Measurements from ENCODE around the gene TRIO. TPM values are rescaled to one million over a fixed set of nuclear protein-coding genes. Genes with fewer than 3 reads are reported as not detected.

TRIO gene
- total and polyA plus RNA-seq, 10 of the 15 experiments (the other 5 are each of a cell fraction or from before 2014, with no cell fraction given) = 5.1 to 96.4 (median 44.6) TPM

DNA sequence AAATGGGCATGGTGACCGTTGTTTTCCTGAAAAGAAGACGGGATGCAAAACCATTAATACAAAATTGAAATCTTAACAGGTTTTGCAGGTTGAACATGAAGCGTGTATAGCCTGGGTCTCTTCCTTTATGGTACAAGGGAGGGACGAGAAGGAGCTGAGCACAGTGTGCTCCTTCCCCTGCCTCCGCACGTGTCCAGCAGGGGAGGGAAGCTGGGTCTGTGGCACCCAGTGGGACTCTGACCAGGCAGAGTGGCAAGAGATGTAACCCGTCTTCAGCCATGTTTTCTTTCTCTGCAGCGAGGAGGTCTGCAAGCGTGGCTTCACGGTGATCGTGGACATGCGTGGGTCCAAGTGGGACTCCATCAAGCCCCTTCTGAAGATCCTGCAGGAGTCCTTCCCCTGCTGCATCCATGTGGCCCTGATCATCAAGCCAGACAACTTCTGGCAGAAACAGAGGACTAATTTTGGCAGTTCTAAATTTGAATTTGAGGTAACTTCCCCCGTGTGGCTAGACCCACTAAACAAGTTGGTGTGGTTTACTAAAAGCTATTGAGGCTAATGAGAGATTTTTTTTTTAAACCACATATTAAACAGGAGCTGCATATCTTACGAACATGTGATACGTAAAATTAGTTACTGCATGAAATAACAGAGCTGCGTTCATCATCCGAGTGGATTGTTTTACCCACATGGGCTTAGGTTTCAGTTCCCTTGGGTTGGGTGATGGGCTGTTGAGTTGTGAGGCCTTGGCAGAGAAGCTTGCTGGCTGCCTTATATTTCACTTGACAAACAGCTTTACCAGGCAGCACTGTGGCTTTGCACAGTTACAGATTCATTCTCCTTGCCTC is 143.7 kb downstream of the TRIO start (continued):
- TF ChIP-seq ZNF217 (IDR thresholded peaks at IDR 0.05) (peak; percentile 82), BMI1 (IDR thresholded peaks at IDR 0.05; ENCODE audit: borderline replicate concordance) (peak; percentile 56; the same call in 1 of the 2 replicates), IRF4 (IDR thresholded peaks at IDR 0.05; ENCODE audit: low read depth, low read length) (peak; percentile 66; the same call in 1 of the 2 replicates), ATF7 (IDR thresholded peaks at IDR 0.05; ENCODE audit: low read depth) (peak; percentile 86), CBX5 (IDR thresholded peaks at IDR 0.05; ENCODE audit: low read depth) (0 out of 2 replicates have a peak, but pooled peaks have one; percentile 23), ASH2L (IDR thresholded peaks at IDR 0.05; ENCODE audit: borderline replicate concordance, low read depth) (no peak), POLR2AphosphoS5 (IDR thresholded peaks at IDR 0.05; ENCODE audit: low read length) (no peak), IKZF2 (IDR thresholded peaks at IDR 0.05) (peak; percentile 79 to 83; a peak in 2 of 4 replicates), MEF2B (IDR thresholded peaks at IDR 0.05; ENCODE audit: partially characterized antibody, poor library complexity, severe bottlenecking) (peak; percentile 95), WRNIP1 (IDR thresholded peaks at IDR 0.05; ENCODE audit: borderline replicate concordance, low read depth, low read length) (no peak), SUPT20H (IDR thresholded peaks at IDR 0.05; ENCODE audit: borderline replicate concordance, control insufficient read depth, low read depth, low read length) (no peak), HCFC1 (IDR thresholded peaks at IDR 0.05; ENCODE audit: low read length) (no peak), NRF1 (conservative IDR thresholded peaks at IDR 0.05; ENCODE audit: low read depth, low read length) (no peak), CREB1 (IDR thresholded peaks at IDR 0.05; ENCODE audit: low read depth) (no peak), SPI1 (IDR thresholded peaks at IDR 0.05; ENCODE audit: borderline replicate concordance, insufficient read depth, low read depth, low read length) (peak; percentile 96), ZNF384 (IDR thresholded peaks at IDR 0.05; ENCODE audit: borderline replicate concordance, low read depth, low read length) (peak; percentile 92), EZH2 (IDR thresholded peaks at IDR 0.05; ENCODE audit: borderline replicate concordance, control insufficient read depth, low read depth, low read length) (no peak), MTA2 (IDR thresholded peaks at IDR 0.05; ENCODE audit: low read depth) (peak; percentile 98), SP1 (IDR thresholded peaks at IDR 0.05; ENCODE audit: low read depth, low read length) (peak; percentile 33)
- TF ChIP-seq, protein P1, sequence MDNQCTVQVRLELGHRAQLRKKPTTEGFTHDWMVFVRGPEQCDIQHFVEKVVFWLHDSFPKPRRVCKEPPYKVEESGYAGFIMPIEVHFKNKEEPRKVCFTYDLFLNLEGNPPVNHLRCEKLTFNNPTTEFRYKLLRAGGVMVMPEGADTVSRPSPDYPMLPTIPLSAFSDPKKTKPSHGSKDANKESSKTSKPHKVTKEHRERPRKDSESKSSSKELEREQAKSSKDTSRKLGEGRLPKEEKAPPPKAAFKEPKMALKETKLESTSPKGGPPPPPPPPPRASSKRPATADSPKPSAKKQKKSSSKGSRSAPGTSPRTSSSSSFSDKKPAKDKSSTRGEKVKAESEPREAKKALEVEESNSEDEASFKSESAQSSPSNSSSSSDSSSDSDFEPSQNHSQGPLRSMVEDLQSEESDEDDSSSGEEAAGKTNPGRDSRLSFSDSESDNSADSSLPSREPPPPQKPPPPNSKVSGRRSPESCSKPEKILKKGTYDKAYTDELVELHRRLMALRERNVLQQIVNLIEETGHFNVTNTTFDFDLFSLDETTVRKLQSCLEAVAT (IDR thresholded peaks at IDR 0.05) = peak; percentile 90
- TF ChIP-seq, protein P2, sequence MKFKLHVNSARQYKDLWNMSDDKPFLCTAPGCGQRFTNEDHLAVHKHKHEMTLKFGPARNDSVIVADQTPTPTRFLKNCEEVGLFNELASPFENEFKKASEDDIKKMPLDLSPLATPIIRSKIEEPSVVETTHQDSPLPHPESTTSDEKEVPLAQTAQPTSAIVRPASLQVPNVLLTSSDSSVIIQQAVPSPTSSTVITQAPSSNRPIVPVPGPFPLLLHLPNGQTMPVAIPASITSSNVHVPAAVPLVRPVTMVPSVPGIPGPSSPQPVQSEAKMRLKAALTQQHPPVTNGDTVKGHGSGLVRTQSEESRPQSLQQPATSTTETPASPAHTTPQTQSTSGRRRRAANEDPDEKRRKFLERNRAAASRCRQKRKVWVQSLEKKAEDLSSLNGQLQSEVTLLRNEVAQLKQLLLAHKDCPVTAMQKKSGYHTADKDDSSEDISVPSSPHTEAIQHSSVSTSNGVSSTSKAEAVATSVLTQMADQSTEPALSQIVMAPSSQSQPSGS (IDR thresholded peaks at IDR 0.05; ENCODE audit: low read length) = peak; percentile 73; the same call in 1 of the 2 replicates
- TF ChIP-seq, protein P3, sequence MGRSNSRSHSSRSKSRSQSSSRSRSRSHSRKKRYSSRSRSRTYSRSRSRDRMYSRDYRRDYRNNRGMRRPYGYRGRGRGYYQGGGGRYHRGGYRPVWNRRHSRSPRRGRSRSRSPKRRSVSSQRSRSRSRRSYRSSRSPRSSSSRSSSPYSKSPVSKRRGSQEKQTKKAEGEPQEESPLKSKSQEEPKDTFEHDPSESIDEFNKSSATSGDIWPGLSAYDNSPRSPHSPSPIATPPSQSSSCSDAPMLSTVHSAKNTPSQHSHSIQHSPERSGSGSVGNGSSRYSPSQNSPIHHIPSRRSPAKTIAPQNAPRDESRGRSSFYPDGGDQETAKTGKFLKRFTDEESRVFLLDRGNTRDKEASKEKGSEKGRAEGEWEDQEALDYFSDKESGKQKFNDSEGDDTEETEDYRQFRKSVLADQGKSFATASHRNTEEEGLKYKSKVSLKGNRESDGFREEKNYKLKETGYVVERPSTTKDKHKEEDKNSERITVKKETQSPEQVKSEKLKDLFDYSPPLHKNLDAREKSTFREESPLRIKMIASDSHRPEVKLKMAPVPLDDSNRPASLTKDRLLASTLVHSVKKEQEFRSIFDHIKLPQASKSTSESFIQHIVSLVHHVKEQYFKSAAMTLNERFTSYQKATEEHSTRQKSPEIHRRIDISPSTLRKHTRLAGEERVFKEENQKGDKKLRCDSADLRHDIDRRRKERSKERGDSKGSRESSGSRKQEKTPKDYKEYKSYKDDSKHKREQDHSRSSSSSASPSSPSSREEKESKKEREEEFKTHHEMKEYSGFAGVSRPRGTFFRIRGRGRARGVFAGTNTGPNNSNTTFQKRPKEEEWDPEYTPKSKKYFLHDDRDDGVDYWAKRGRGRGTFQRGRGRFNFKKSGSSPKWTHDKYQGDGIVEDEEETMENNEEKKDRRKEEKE (IDR thresholded peaks at IDR 0.05) = no peak
- TF ChIP-seq, protein P4, sequence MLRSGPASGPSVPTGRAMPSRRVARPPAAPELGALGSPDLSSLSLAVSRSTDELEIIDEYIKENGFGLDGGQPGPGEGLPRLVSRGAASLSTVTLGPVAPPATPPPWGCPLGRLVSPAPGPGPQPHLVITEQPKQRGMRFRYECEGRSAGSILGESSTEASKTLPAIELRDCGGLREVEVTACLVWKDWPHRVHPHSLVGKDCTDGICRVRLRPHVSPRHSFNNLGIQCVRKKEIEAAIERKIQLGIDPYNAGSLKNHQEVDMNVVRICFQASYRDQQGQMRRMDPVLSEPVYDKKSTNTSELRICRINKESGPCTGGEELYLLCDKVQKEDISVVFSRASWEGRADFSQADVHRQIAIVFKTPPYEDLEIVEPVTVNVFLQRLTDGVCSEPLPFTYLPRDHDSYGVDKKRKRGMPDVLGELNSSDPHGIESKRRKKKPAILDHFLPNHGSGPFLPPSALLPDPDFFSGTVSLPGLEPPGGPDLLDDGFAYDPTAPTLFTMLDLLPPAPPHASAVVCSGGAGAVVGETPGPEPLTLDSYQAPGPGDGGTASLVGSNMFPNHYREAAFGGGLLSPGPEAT (IDR thresholded peaks at IDR 0.05; ENCODE audit: low read depth) = peak; percentile 55; the same call in 1 of the 2 replicates
